H1 (cell line): ENCODE measurements around the gene NLRC3. TPM values are rescaled to one million over a fixed set of nuclear protein-coding genes. Genes with fewer than 3 reads are reported as not detected.

Experiments
- CTCF ChIA-PET: fragments of 300-600 bp; sonication (Branson Sonifier 250); formaldehyde crosslinking; loops from one replicate; lab custom pipeline; 2021; ENCODE audit not compliant: partially characterized antibody; lab: Charles Lee
- POLR2A ChIA-PET: fragments of 300-600 bp; sonication (Branson Sonifier 250); formaldehyde crosslinking; loops from one replicate; lab custom pipeline; 2021; ENCODE audit warnings: inconsistent platforms; ENCODE audit not compliant: partially characterized antibody; lab: Charles Lee
- DNase-seq, 2 experiments: peaks; one replicate each; pipeline versions ENCODE4 v3.0.0 to v3.0.0-alpha.2; 2010 to 2022; ENCODE audit warnings: low spot score in 2 of 2, low read depth in 1 of 2, mixed read lengths in 1 of 2
- FAIRE-seq: peaks from 2 replicates; lab custom pipeline; 2011; peaks lifted over from hg19 to GRCh38; lab: Jason Lieb, UNC
- H2AFZ ChIP-seq: 2 replicates; pipeline ENCODE4 v1.8.1; 2012; ENCODE audit warnings: low read length, inconsistent platforms
- H2AK5ac ChIP-seq: 2 replicates; pipeline ENCODE4 v1.6.1; 2013; ENCODE audit warnings: low read depth, low read length
- H2BK120ac ChIP-seq: replicated peaks from 2 replicates; pipeline ENCODE3; 2013; ENCODE audit warnings: low read depth, low read length, inconsistent platforms
- H2BK12ac ChIP-seq: 2 replicates; pipeline ENCODE4 v1.6.1; 2013; ENCODE audit warnings: low read depth, low read length
- H2BK15ac ChIP-seq: 2 replicates; pipeline ENCODE4 v1.6.1; 2013; ENCODE audit warnings: low read length
- H2BK20ac ChIP-seq: 2 replicates; pipeline ENCODE4 v1.6.1; 2013; ENCODE audit warnings: low read length
- H2BK5ac ChIP-seq: 2 replicates; pipeline ENCODE4 v1.6.1; 2013; ENCODE audit warnings: low read depth, low read length
- H3K14ac ChIP-seq: 2 replicates; pipeline ENCODE4 v1.6.1; 2013; ENCODE audit warnings: inconsistent platforms; ENCODE audit not compliant: insufficient read length
- H3K18ac ChIP-seq: 2 replicates; pipeline ENCODE4 v1.6.1; 2013; ENCODE audit warnings: low read length; ENCODE audit errors: extremely low read depth
- H3K23ac ChIP-seq: 2 replicates; pipeline ENCODE4 v1.6.1; 2013; ENCODE audit warnings: inconsistent platforms; ENCODE audit not compliant: insufficient read length
- H3K23me2 ChIP-seq: 2 replicates; pipeline ENCODE4 v1.6.1; 2013; ENCODE audit warnings: low read depth, low read length
- H3K27ac ChIP-seq: 2 replicates; pipeline ENCODE4 v1.6.1; 2011; ENCODE audit warnings: low read depth, low read length, inconsistent platforms
- H3K27me3 ChIP-seq, 4 experiments: replicated peaks in 1 of 4; 1 replicate in 1 of 4; 2 replicates in 3 of 4; pipeline versions ENCODE4 v1.6.1 to v1.8.1; 2011 to 2013; ENCODE audit warnings: low read length in 3 of 4, mild to moderate bottlenecking in 3 of 4, inconsistent platforms in 2 of 4, mixed read lengths in 2 of 4, moderate library complexity in 1 of 4; ENCODE audit not compliant: control insufficient read depth in 3 of 4, insufficient read depth in 3 of 4; ENCODE audit errors: extremely low read depth in 1 of 4
- H3K36me3 ChIP-seq, 4 experiments: 2 replicates each; pipeline versions ENCODE4 v1.6.1 to v1.8.1; 2011 to 2013; ENCODE audit warnings: mild to moderate bottlenecking in 4 of 4, low read length in 3 of 4, moderate library complexity in 2 of 4, control low read depth in 1 of 4, inconsistent platforms in 1 of 4; ENCODE audit not compliant: insufficient read depth in 4 of 4, control insufficient read depth in 2 of 4
- H3K4ac ChIP-seq: replicated peaks from 2 replicates; pipeline ENCODE3; 2013; ENCODE audit warnings: low read length, low read depth, mixed read lengths, inconsistent platforms; ENCODE audit not compliant: insufficient read length
- H3K4me1 ChIP-seq, 4 experiments: replicated peaks in 1 of 4; 1 replicate in 1 of 4; 2 replicates in 3 of 4; pipeline versions ENCODE4 v1.6.1 to v1.8.1; 2011 to 2013; ENCODE audit warnings: low read length in 3 of 4, inconsistent platforms in 2 of 4, mixed read lengths in 1 of 4; ENCODE audit not compliant: insufficient read depth in 4 of 4, control insufficient read depth in 3 of 4
- H3K4me2 ChIP-seq, 2 experiments: 2 replicates each; pipeline versions ENCODE4 v1.6.1 to v1.8.1; 2011 to 2013; ENCODE audit warnings: low read depth in 2 of 2, low read length in 2 of 2, control low read depth in 1 of 2, inconsistent platforms in 1 of 2, mild to moderate bottlenecking in 1 of 2; ENCODE audit not compliant: insufficient read depth in 1 of 2
- H3K4me3 ChIP-seq, 4 experiments: fragments of 200-600, 300-600 bp in 1 of 4; sonication (generic), shearing (Covaris generic), sonication (Bioruptor Twin) in 1 of 4; 2 replicates each; pipeline versions ENCODE4 v1.5.1 to v1.8.1; 2011 to 2016; ENCODE audit warnings: low read length in 4 of 4, low read depth in 3 of 4, control low read depth in 2 of 4, inconsistent platforms in 2 of 4, mild to moderate bottlenecking in 2 of 4, mixed read lengths in 1 of 4, moderate library complexity in 1 of 4; ENCODE audit not compliant: insufficient read depth in 2 of 4; ENCODE audit errors: extremely low read depth in 1 of 4
- H3K56ac ChIP-seq: replicated peaks from 2 replicates; pipeline ENCODE3; 2013; ENCODE audit warnings: low read depth, mild to moderate bottlenecking, mixed read lengths, low read length, inconsistent platforms; ENCODE audit not compliant: insufficient read length
- H3K79me1 ChIP-seq: 2 replicates; pipeline ENCODE4 v1.6.1; 2013; ENCODE audit warnings: low read depth, low read length, control low read depth
- H3K79me2 ChIP-seq, 2 experiments: 2 replicates each; pipeline versions ENCODE4 v1.6.1 to v1.8.1; 2012 to 2013; ENCODE audit warnings: low read length in 2 of 2, mild to moderate bottlenecking in 2 of 2, inconsistent platforms in 1 of 2; ENCODE audit not compliant: insufficient read depth in 2 of 2, control insufficient read depth in 1 of 2
- H3K9ac ChIP-seq, 4 experiments: replicated peaks in 1 of 4; 1 replicate in 1 of 4; 2 replicates in 3 of 4; pipeline versions ENCODE4 v1.6.1 to v1.8.1; 2011 to 2013; ENCODE audit warnings: low read depth in 3 of 4, low read length in 3 of 4, control low read depth in 2 of 4, mild to moderate bottlenecking in 2 of 4, moderate library complexity in 2 of 4, inconsistent platforms in 1 of 4; ENCODE audit errors: extremely low read depth in 1 of 4
- H3K9me3 ChIP-seq, 2 experiments: 2 replicates each; pipeline versions ENCODE4 v1.6.1 to v1.8.1; 2012 to 2013; ENCODE audit warnings: mild to moderate bottlenecking in 2 of 2, moderate library complexity in 2 of 2, control low read depth in 1 of 2, inconsistent platforms in 1 of 2, low read depth in 1 of 2, low read length in 1 of 2, mixed read lengths in 1 of 2; ENCODE audit not compliant: insufficient read depth in 2 of 2
- H4K20me1 ChIP-seq, 2 experiments: replicated peaks in 1 of 2; 2 replicates each; pipeline versions ENCODE3 to v1.8.1; 2011 to 2013; ENCODE audit warnings: inconsistent platforms in 2 of 2, low read length in 2 of 2, mild to moderate bottlenecking in 1 of 2; ENCODE audit not compliant: insufficient read depth in 2 of 2, control insufficient read depth in 1 of 2
- H4K5ac ChIP-seq: 2 replicates; pipeline ENCODE4 v1.6.1; 2013; ENCODE audit warnings: low read length, low read depth, mixed read lengths, inconsistent platforms; ENCODE audit not compliant: insufficient read length
- H4K8ac ChIP-seq: 2 replicates; pipeline ENCODE4 v1.8.0; 2013; ENCODE audit warnings: mild to moderate bottlenecking, moderate library complexity, low read length, inconsistent platforms; ENCODE audit not compliant: insufficient read depth; ENCODE audit errors: extremely low read depth
- H4K91ac ChIP-seq: replicated peaks from 2 replicates; pipeline ENCODE3; 2013; ENCODE audit warnings: low read length, mixed read lengths, inconsistent platforms; ENCODE audit not compliant: insufficient read length
- BACH1 ChIP-seq: IDR thresholded peaks from 2 replicates; pipeline ENCODE4 v1.6.1; 2012; ENCODE audit warnings: low read length, improper control_type of control experiment
- KDM1A ChIP-seq: fragments of 200-600, 300-600 bp; sonication (generic); IDR thresholded peaks from 2 replicates; pipeline ENCODE4 v1.7.1; 2016; ENCODE audit warnings: mild to moderate bottlenecking, low read length, borderline replicate concordance
- NANOG ChIP-seq: IDR thresholded peaks from 2 replicates; pipeline ENCODE4 v1.6.1; 2011; ENCODE audit warnings: low read length, low read depth, mild to moderate bottlenecking, inconsistent platforms; ENCODE audit not compliant: insufficient read depth, poor library complexity, severe bottlenecking
- POLR2AphosphoS5 ChIP-seq: IDR thresholded peaks from 2 replicates; pipeline ENCODE4 v1.6.1; 2011; ENCODE audit warnings: low read depth, low read length
- SAP30 ChIP-seq: fragments of 300-600 bp; sonication (generic); IDR thresholded peaks from 2 replicates; pipeline ENCODE4 v1.7.1; 2012; ENCODE audit warnings: low read length, moderate library complexity, mild to moderate bottlenecking, inconsistent platforms; ENCODE audit not compliant: insufficient read depth, insufficient replicate concordance
- ZNF274 ChIP-seq: IDR thresholded peaks from 2 replicates; pipeline ENCODE4 v1.7.0; 2012; ENCODE audit warnings: low read length, borderline replicate concordance; ENCODE audit errors: extremely low read depth
- WGBS, 2 experiments: shearing (Covaris generic) in 1 of 2; methylation state at CpG; one replicate each; pipeline versions ENCODE4 v1.1.6 to v1.1.7; 2013 to 2015; ENCODE audit warnings: low lambda C conversion rate in 2 of 2, mixed read lengths in 2 of 2, inconsistent platforms in 1 of 2, low coverage in 1 of 2, missing lambda C conversion rate in 1 of 2; ENCODE audit not compliant: insufficient replicate concordance in 2 of 2, insufficient coverage in 1 of 2, insufficient read length in 1 of 2; ENCODE audit errors: extremely low coverage in 1 of 2, missing lambda C conversion rate in 1 of 2; 5-methylcytosine and 5-hydroxymethylcytosine counted together
- polyA plus RNA-seq, 7 experiments: library from polyadenylated mRNA; depleted of rRNA in 3 of 7; stranded (reverse) in 5 of 7; unstranded in 2 of 7; fragments of >200 nt in 5 of 7; fragments of 200-250 nt in 2 of 7; gene quantifications; 1 replicate in 5 of 7; 2 replicates in 1 of 7; 4 replicates in 1 of 7; pipeline versions ENCODE4 v1.2.1 to v1.2.3, GENCODE V29; 2011 to 2013; ENCODE audit warnings: missing spikeins in 2 of 7, mixed read lengths in 2 of 7
- total RNA-seq: library from RNA; stranded (reverse); fragmentation: NEBNext Ultra II Directional; extraction: Animal tissue kit (Norgen Biotek cat#: 25700); gene quantifications from 2 replicates; pipeline ENCODE4 v1.2.1, GENCODE V29; 2021
- TF ChIP-seq, protein P1 (sequence below), 3 experiments: IDR thresholded peaks; 1 replicate in 2 of 3; 2 replicates in 1 of 3; pipeline versions ENCODE4 v1.5.1 to v1.6.1; 2011; ENCODE audit warnings: low read length in 3 of 3, mild to moderate bottlenecking in 3 of 3, inconsistent platforms in 2 of 3, low read depth in 1 of 3, moderate library complexity in 1 of 3; ENCODE audit not compliant: insufficient read depth in 1 of 3; ENCODE audit errors: control extremely low read depth in 1 of 3
- TF ChIP-seq, protein P2 (sequence below): IDR thresholded peaks from 2 replicates; pipeline ENCODE4 v1.6.1; 2012; ENCODE audit warnings: low read length, inconsistent platforms

Gene NLRC3
- total and polyA plus RNA-seq, 2 of the 8 experiments (the other 6 are each of a cell fraction or from before 2014, with no cell fraction given) = 0.18 to 0.20 TPM

DNA sequence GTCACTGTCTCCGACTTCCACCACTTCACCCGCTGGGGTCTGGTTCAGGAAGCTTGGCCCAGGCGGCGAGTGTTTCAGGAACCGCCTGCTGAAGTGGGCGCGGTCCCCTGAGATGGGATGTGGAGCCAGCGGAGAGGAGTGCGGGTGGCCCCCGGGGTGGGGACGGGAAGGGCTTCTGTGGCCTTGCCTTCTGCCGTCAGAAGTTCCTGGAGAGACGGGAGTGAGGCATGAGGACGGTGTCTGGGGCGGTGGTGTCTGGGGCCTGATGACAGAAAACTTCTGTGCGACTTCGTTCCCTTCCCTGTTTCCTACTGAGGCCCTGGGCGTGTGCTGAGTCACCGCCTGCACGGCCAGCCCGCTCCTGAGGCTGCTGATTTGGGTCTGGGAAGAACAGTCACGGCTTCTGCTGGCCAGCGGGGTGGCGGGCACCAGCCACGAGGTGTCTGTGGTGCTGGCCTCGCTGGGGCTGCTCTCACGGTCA is 12.3 kb upstream of the NLRC3 start:
- no peak for FAIRE-seq
- H3K9ac ChIP-seq = no peak overlapping the region
- TF ChIP-seq SAP30 = no peak
- TF ChIP-seq POLR2AphosphoS5 = no peak
- no peak for TF ChIP-seq NANOG
- TF ChIP-seq BACH1 = no peak
- TF ChIP-seq KDM1A = no peak
- no peak for TF ChIP-seq ZNF274
- TF ChIP-seq, protein P1, sequence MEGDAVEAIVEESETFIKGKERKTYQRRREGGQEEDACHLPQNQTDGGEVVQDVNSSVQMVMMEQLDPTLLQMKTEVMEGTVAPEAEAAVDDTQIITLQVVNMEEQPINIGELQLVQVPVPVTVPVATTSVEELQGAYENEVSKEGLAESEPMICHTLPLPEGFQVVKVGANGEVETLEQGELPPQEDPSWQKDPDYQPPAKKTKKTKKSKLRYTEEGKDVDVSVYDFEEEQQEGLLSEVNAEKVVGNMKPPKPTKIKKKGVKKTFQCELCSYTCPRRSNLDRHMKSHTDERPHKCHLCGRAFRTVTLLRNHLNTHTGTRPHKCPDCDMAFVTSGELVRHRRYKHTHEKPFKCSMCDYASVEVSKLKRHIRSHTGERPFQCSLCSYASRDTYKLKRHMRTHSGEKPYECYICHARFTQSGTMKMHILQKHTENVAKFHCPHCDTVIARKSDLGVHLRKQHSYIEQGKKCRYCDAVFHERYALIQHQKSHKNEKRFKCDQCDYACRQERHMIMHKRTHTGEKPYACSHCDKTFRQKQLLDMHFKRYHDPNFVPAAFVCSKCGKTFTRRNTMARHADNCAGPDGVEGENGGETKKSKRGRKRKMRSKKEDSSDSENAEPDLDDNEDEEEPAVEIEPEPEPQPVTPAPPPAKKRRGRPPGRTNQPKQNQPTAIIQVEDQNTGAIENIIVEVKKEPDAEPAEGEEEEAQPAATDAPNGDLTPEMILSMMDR (IDR thresholded peaks at IDR 0.05; ENCODE audit: control extremely low read depth in 1 of 3, insufficient read depth in 1 of 3, low read depth in 1 of 3, low read length in 3 of 3) = no peak
- TF ChIP-seq, protein P2, sequence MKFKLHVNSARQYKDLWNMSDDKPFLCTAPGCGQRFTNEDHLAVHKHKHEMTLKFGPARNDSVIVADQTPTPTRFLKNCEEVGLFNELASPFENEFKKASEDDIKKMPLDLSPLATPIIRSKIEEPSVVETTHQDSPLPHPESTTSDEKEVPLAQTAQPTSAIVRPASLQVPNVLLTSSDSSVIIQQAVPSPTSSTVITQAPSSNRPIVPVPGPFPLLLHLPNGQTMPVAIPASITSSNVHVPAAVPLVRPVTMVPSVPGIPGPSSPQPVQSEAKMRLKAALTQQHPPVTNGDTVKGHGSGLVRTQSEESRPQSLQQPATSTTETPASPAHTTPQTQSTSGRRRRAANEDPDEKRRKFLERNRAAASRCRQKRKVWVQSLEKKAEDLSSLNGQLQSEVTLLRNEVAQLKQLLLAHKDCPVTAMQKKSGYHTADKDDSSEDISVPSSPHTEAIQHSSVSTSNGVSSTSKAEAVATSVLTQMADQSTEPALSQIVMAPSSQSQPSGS = no peak

More for the DNA sequence above, 12.3 kb upstream of the NLRC3 start:
- Histone ChIP-seq H4K20me1 (no peaks in the 10 kb centered on the region), H3K23ac (no peak overlapping the region), H3K79me2 (no peaks in the 10 kb centered on the region), H2BK120ac (no peak overlapping the region), H3K27me3 (no peaks in the 10 kb centered on the region), H4K8ac (peak overlapping the region; percentile 48; the same call in 1 of the 2 replicates), H4K5ac (no peak overlapping the region), H2AK5ac (no peak overlapping the region), H3K4ac (no peak overlapping the region), H3K18ac (no peak overlapping the region), H2BK15ac (no peak overlapping the region), H3K4me3 (no peak overlapping the region), H3K56ac (no peak overlapping the region), H2AFZ (no peak overlapping the region), H3K9me3 (no peaks in the 10 kb centered on the region), H2BK5ac (no peak overlapping the region), H2BK20ac (no peak overlapping the region), H3K36me3 (peaks cover 0 to 12% (median 4%) of the 10 kb centered on the region in 4 experiments; a peak in 4 of 8 replicates), H2BK12ac (no peak overlapping the region), H3K27ac (no peak overlapping the region), H4K91ac (no peak overlapping the region), H3K23me2 (no peaks in the 10 kb centered on the region), H3K4me2 (no peak overlapping the region), H3K79me1 (no peaks in the 10 kb centered on the region), H3K14ac (no peak overlapping the region), H3K4me1 (peaks cover 0 to 4% (median 2%) of the 10 kb centered on the region in 4 experiments; a peak in 2 of 7 replicates)
- 95% methylated on average over 27 of the region's 27 CpGs; no CpG with 5 or more reads in 1 of the 2 experiments for WGBS, 2 experiments
- DNase-seq = no peak
- ChIA-PET CTCF (interaction anchor here (0.9 to 1.2 kb wide), 2 partner anchors 16 to 23 kb away, joined by 3 to 4 read pairs; no protein-coding TSS in a partner anchor), POLR2A (interaction anchor here (2.0 kb wide), 1 partner anchor 10 kb away, joined by 7 read pairs; no protein-coding TSS in a partner anchor)
